HCT116 (cell line): Measurements from ENCODE around the gene UBE3B. TPM values are rescaled to one million over a fixed set of nuclear protein-coding genes. Genes with fewer than 3 reads are reported as not detected.

Experiments
- ATAC-seq: fragments of 200-7000 bp; cut with Tn5 transposase; 2 replicates; pipeline ENCODE4 v1.9.1; 2020; ENCODE audit warnings: mild to moderate bottlenecking, moderate library complexity
- BruUV-seq: library from RNA; stranded (reverse); fragments of 400-500 nt; replicated peaks from 2 replicates; lab custom pipeline; 2021; lab: Mats Ljungman, UMichigan
- CTCF ChIA-PET: fragments of 300-600 bp; sonication (Branson Sonifier 250); formaldehyde crosslinking; loops from one replicate; lab custom pipeline; 2021; ENCODE audit warnings: antibody characterized with exemption; lab: Charles Lee
- POLR2A ChIA-PET: fragments of 300-600, 350-600 bp; sonication (Branson Sonifier 250); formaldehyde crosslinking; loops from one replicate; lab custom pipeline; 2021; ENCODE audit warnings: antibody characterized with exemption; lab: Charles Lee
- RAD21 ChIA-PET, 2 experiments: fragments of 300-600 bp; sonication (Branson Sonifier 250); formaldehyde crosslinking; loops; one replicate each; lab custom pipeline; 2023; ENCODE audit warnings: low total read pairs in 2 of 2; ENCODE audit not compliant: uncharacterized antibody in 2 of 2, unreplicated experiment in 2 of 2, low non-redundant PET in 1 of 2; lab: Charles Lee
- DNase-seq: peaks from one replicate; pipeline ENCODE4 v3.0.0-alpha.2; 2010; ENCODE audit warnings: low read depth, low spot score
- H2AFZ ChIP-seq: fragments of 200-600 bp; shearing (Covaris generic), sonication (generic); 2 replicates; pipeline ENCODE4 v1.6.1; 2017; ENCODE audit warnings: low read depth, mixed run types, mixed read lengths, antibody characterized with exemption, low read length; ENCODE audit not compliant: poor library complexity, severe bottlenecking
- H3K27ac ChIP-seq: 2 replicates; pipeline ENCODE4 v1.5.1; 2012; ENCODE audit warnings: low read depth, low read length
- H3K27me3 ChIP-seq: fragments of 200-600 bp; sonication (generic); 2 replicates; pipeline ENCODE4 v1.6.1; 2016; ENCODE audit warnings: mixed run types, low read length, mixed read lengths; ENCODE audit not compliant: insufficient read depth
- H3K36me3 ChIP-seq, 2 experiments: fragments of 200-500 bp in 1 of 2; fragments of 200-600 bp in 1 of 2; sonication (Bioruptor generic) in 1 of 2; sonication (generic) in 1 of 2; 2 replicates each; pipeline versions ENCODE4 v1.5.1 to v1.6.1; 2014 to 2016; ENCODE audit warnings: low read length in 2 of 2, inconsistent platforms in 1 of 2, mixed read lengths in 1 of 2, mixed run types in 1 of 2; ENCODE audit not compliant: insufficient read depth in 2 of 2, control insufficient read depth in 1 of 2
- H3K4me1 ChIP-seq, 2 experiments: fragments of 200-600 bp in 1 of 2; sonication (generic) in 1 of 2; 2 replicates each; pipeline versions ENCODE4 v1.5.1 to v1.6.1; 2012 to 2017; ENCODE audit warnings: low read length in 2 of 2, inconsistent platforms in 1 of 2, mild to moderate bottlenecking in 1 of 2, mixed read lengths in 1 of 2, mixed run types in 1 of 2, moderate library complexity in 1 of 2; ENCODE audit not compliant: insufficient read depth in 2 of 2, control insufficient read depth in 1 of 2
- H3K4me2 ChIP-seq: fragments of 200-600 bp; sonication (generic); 2 replicates; pipeline ENCODE4 v1.6.1; 2017; ENCODE audit warnings: mixed run types, low read length, mixed read lengths
- H3K4me3 ChIP-seq, 2 experiments: fragments of 200-600 bp in 1 of 2; sonication (generic) in 1 of 2; replicated peaks in 1 of 2; 2 replicates each; pipeline ENCODE4 v1.5.1; 2011 to 2016; ENCODE audit warnings: low read length in 2 of 2, control low read depth in 1 of 2, low read depth in 1 of 2, mild to moderate bottlenecking in 1 of 2, mixed read lengths in 1 of 2, mixed run types in 1 of 2
- H3K79me2 ChIP-seq: fragments of 200-600 bp; sonication (generic); 2 replicates; pipeline ENCODE4 v1.6.1; 2017; ENCODE audit warnings: mild to moderate bottlenecking, mixed run types, low read length, moderate library complexity, mixed read lengths; ENCODE audit not compliant: insufficient read depth
- H3K9ac ChIP-seq: fragments of 200-600 bp; sonication (generic); 2 replicates; pipeline ENCODE4 v1.6.1; 2016; ENCODE audit warnings: low read length, mixed read lengths
- H3K9me2 ChIP-seq: fragments of 200-600 bp; sonication (generic), shearing (Covaris generic); 2 replicates; pipeline ENCODE4 v1.6.1; 2017; ENCODE audit warnings: mixed run types, mild to moderate bottlenecking, moderate library complexity; ENCODE audit not compliant: insufficient read depth
- H3K9me3 ChIP-seq, 2 experiments: fragments of 200-500 bp in 1 of 2; fragments of 200-600 bp in 1 of 2; sonication (Bioruptor generic) in 1 of 2; sonication (generic) in 1 of 2; 2 replicates each; pipeline ENCODE4 v1.6.1; 2014 to 2017; ENCODE audit warnings: low read length in 2 of 2, mixed read lengths in 2 of 2, inconsistent platforms in 1 of 2, low read depth in 1 of 2, mild to moderate bottlenecking in 1 of 2, mixed run types in 1 of 2, moderate library complexity in 1 of 2; ENCODE audit not compliant: control insufficient read depth in 1 of 2, insufficient read depth in 1 of 2
- H4K20me1 ChIP-seq: fragments of 200-600 bp; sonication (generic), shearing (Covaris generic); 2 replicates; pipeline ENCODE4 v1.6.1; 2017; ENCODE audit warnings: mixed run types, mild to moderate bottlenecking, moderate library complexity; ENCODE audit not compliant: insufficient read depth
- CBX3 ChIP-seq: IDR thresholded peaks from 2 replicates; pipeline ENCODE4 v1.6.1; 2012; ENCODE audit warnings: low read depth
- CEBPB ChIP-seq: IDR thresholded peaks from 2 replicates; pipeline ENCODE4 v1.6.1; 2012; ENCODE audit warnings: low read depth
- ELF1 ChIP-seq: IDR thresholded peaks from 2 replicates; pipeline ENCODE4 v1.6.1; 2012; ENCODE audit warnings: low read depth, borderline replicate concordance
- JUND ChIP-seq: IDR thresholded peaks from 2 replicates; pipeline ENCODE4 v1.6.1; 2012
- POLR2A ChIP-seq: IDR thresholded peaks from 2 replicates; pipeline ENCODE4 v1.7.0; 2011; ENCODE audit warnings: borderline replicate concordance; ENCODE audit not compliant: insufficient read depth, insufficient read length; ENCODE audit errors: extremely low read depth
- POLR2AphosphoS5 ChIP-seq: IDR thresholded peaks from 2 replicates; pipeline ENCODE4 v1.6.1; 2011; ENCODE audit warnings: mild to moderate bottlenecking, low read depth, low read length, moderate library complexity
- RAD21 ChIP-seq: IDR thresholded peaks from 2 replicates; pipeline ENCODE4 v1.6.1; 2012; ENCODE audit warnings: low read depth, mild to moderate bottlenecking
- REST ChIP-seq: IDR thresholded peaks from 2 replicates; pipeline ENCODE4 v1.6.1; 2012; ENCODE audit warnings: low read depth
- SIN3A ChIP-seq: IDR thresholded peaks from 2 replicates; pipeline ENCODE4 v1.6.1; 2012; ENCODE audit warnings: low read depth
- SRF ChIP-seq: IDR thresholded peaks from 2 replicates; pipeline ENCODE4 v1.6.1; 2012; ENCODE audit warnings: low read depth
- TCF7L2 ChIP-seq: IDR thresholded peaks from 2 replicates; pipeline ENCODE4 v1.7.0; 2011; ENCODE audit warnings: borderline replicate concordance, inconsistent platforms; ENCODE audit not compliant: insufficient read depth, insufficient read length; ENCODE audit errors: extremely low read depth
- YY1 ChIP-seq: IDR thresholded peaks from 2 replicates; pipeline ENCODE4 v1.6.1; 2011; ENCODE audit warnings: low read length, low read depth, moderate library complexity, mild to moderate bottlenecking; ENCODE audit not compliant: insufficient replicate concordance; ENCODE audit errors: extremely low read depth
- ZNF274 ChIP-seq: fragments of 200-500 bp; sonication (Bioruptor generic); IDR thresholded peaks from 2 replicates; pipeline ENCODE4 v1.6.1; 2014; ENCODE audit warnings: mild to moderate bottlenecking, low read depth, low read length, inconsistent platforms
- intact Hi-C: fragments of 100-400 bp; cut with micrococcal nuclease; formaldehyde crosslinking; loops from 2 replicates; pipeline ENCODE4 v1.10.0; 2022
- total RNA-seq: library from RNA; stranded (reverse); gene quantifications from one replicate; pipeline ENCODE4 v1.2.1, GENCODE V29; 2021; ENCODE audit not compliant: unreplicated experiment
- TF ChIP-seq, protein P1 (sequence below): IDR thresholded peaks from 2 replicates; pipeline ENCODE4 v1.6.1; 2012
- TF ChIP-seq, protein P2 (sequence below): IDR thresholded peaks from 2 replicates; pipeline ENCODE4 v1.6.1; 2012
- TF ChIP-seq, protein P3 (sequence below), 3 experiments: fragments of 200-600 bp in 1 of 3; sonication (generic) in 1 of 3; IDR thresholded peaks in 2 of 3; conservative IDR thresholded peaks in 1 of 3; 2 replicates each; pipeline ENCODE4 v1.5.1; 2012 to 2017; ENCODE audit warnings: low read depth in 2 of 3, low read length in 2 of 3, antibody characterized with exemption in 1 of 3, borderline replicate concordance in 1 of 3, control low read depth in 1 of 3, mild to moderate bottlenecking in 1 of 3, mixed read lengths in 1 of 3, mixed run types in 1 of 3, moderate library complexity in 1 of 3; ENCODE audit not compliant: insufficient read depth in 1 of 3

Gene UBE3B
- total RNA-seq, 1 experiment from 2014 or later: 28.9 TPM

DNA sequence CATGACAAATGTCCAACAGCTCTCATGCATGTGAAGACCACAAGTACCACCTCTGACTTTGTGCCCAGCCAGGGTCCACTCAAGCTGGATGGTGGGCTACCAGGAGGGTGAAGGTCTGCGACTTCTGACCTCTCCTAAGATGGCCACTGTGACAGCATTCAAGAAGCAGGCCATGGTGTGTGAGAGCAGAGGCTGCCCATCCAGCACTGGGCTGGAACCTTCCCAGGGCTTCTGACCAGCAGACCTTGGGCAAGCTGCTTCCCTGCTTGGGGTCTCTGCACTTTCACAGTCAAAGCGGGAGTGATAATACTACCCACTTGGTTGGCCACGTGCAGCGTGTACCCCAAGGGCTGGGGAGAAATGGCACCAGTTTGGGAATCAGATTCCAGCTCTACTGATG is 85.4 kb downstream of the UBE3B start:
- ATAC-seq: no peak
- Histone ChIP-seq H3K4me2 (no peak overlapping the region), H4K20me1 (no peaks in the 10 kb centered on the region), H2AFZ (no peak overlapping the region), H3K36me3 (no peaks in the 10 kb centered on the region), H3K9ac (no peak overlapping the region), H3K9me3 (no peaks in the 10 kb centered on the region), H3K9me2 (no peaks in the 10 kb centered on the region), H3K4me3 (no peak overlapping the region), H3K4me1 (no peaks in the 10 kb centered on the region), H3K79me2 (no peaks in the 10 kb centered on the region), H3K27ac (no peak overlapping the region), H3K27me3 (no peaks in the 10 kb centered on the region)
- ChIA-PET RAD21 (no interaction called here), CTCF (no interaction called here), POLR2A (no interaction called here)
- BruUV-seq: no TSS peak
- TF ChIP-seq REST (no peak), JUND (no peak), POLR2A (no peak), CEBPB (no peak), POLR2AphosphoS5 (no peak), CBX3 (no peak), TCF7L2 (no peak), SIN3A (no peak), SRF (no peak), YY1 (no peak), ZNF274 (no peak), ELF1 (no peak), RAD21 (no peak)
- TF ChIP-seq, protein P1, sequence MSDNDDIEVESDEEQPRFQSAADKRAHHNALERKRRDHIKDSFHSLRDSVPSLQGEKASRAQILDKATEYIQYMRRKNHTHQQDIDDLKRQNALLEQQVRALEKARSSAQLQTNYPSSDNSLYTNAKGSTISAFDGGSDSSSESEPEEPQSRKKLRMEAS: no peak
- TF ChIP-seq, protein P2, sequence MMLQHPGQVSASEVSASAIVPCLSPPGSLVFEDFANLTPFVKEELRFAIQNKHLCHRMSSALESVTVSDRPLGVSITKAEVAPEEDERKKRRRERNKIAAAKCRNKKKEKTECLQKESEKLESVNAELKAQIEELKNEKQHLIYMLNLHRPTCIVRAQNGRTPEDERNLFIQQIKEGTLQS: no peak
- TF ChIP-seq, protein P3, sequence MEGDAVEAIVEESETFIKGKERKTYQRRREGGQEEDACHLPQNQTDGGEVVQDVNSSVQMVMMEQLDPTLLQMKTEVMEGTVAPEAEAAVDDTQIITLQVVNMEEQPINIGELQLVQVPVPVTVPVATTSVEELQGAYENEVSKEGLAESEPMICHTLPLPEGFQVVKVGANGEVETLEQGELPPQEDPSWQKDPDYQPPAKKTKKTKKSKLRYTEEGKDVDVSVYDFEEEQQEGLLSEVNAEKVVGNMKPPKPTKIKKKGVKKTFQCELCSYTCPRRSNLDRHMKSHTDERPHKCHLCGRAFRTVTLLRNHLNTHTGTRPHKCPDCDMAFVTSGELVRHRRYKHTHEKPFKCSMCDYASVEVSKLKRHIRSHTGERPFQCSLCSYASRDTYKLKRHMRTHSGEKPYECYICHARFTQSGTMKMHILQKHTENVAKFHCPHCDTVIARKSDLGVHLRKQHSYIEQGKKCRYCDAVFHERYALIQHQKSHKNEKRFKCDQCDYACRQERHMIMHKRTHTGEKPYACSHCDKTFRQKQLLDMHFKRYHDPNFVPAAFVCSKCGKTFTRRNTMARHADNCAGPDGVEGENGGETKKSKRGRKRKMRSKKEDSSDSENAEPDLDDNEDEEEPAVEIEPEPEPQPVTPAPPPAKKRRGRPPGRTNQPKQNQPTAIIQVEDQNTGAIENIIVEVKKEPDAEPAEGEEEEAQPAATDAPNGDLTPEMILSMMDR (IDR thresholded peaks at IDR 0.05 in 2 of 3, conservative IDR thresholded peaks at IDR 0.05 in 1 of 3; ENCODE audit: borderline replicate concordance in 1 of 3, insufficient read depth in 1 of 3, low read depth in 2 of 3, low read length in 2 of 3): no peak
- DNase-seq: no peak
- intact Hi-C loops: no loop called here
